HEK293T (cell line): ENCODE results near the gene PDZD2.

Source experiments
- CTCF ChIA-PET: fragments of 350-600 bp; formaldehyde crosslinking; extraction: SDS; loops from one replicate; lab custom pipeline; 2021; ENCODE audit warnings: antibody characterized with exemption, inconsistent platforms; lab: Yijun Ruan, JAX
- POLR2A ChIA-PET: fragments of 350-600 bp; formaldehyde crosslinking; extraction: SDS; loops from one replicate; lab custom pipeline; 2020; ENCODE audit warnings: antibody characterized with exemption, inconsistent platforms; lab: Yijun Ruan, JAX
- DNase-seq: peaks from one replicate; pipeline ENCODE4 v3.0.0; 2012; ENCODE audit warnings: mixed read lengths; ENCODE audit errors: extremely low spot score
- ARNT ChIP-seq: fragments of 450-650 bp; IDR thresholded peaks from 2 replicates; pipeline ENCODE4 v1.6.1; 2017; ENCODE audit warnings: mild to moderate bottlenecking
- BHLHE40 ChIP-seq: fragments of 450-650 bp; IDR thresholded peaks from 2 replicates; pipeline ENCODE4 v1.6.1; 2016; ENCODE audit warnings: mild to moderate bottlenecking, moderate library complexity, borderline replicate concordance
- CTBP1 ChIP-seq: fragments of 450-650 bp; IDR thresholded peaks from 2 replicates; pipeline ENCODE4 v1.6.1; 2016; ENCODE audit warnings: borderline replicate concordance
- ELF4 ChIP-seq: fragments of 450-650 bp; IDR thresholded peaks from 2 replicates; pipeline ENCODE4 v1.6.1; 2017; ENCODE audit warnings: antibody characterized with exemption
- FOXA1 ChIP-seq: fragments of 450-650 bp; IDR thresholded peaks from 2 replicates; pipeline ENCODE4 v1.6.1; 2016; ENCODE audit warnings: mild to moderate bottlenecking
- FOXK2 ChIP-seq: fragments of 450-650 bp; IDR thresholded peaks from 2 replicates; pipeline ENCODE4 v1.6.1; 2016; ENCODE audit warnings: mild to moderate bottlenecking
- FOXM1 ChIP-seq: fragments of 450-650 bp; IDR thresholded peaks from 2 replicates; pipeline ENCODE4 v1.6.1; 2017; ENCODE audit warnings: mild to moderate bottlenecking, borderline replicate concordance
- HDGF ChIP-seq: fragments of 450-650 bp; IDR thresholded peaks from 2 replicates; pipeline ENCODE4 v1.6.1; 2017; ENCODE audit warnings: antibody characterized with exemption, borderline replicate concordance
- L3MBTL2 ChIP-seq: fragments of 450-650 bp; conservative IDR thresholded peaks from 2 replicates; pipeline ENCODE4 v1.6.1; 2016; ENCODE audit warnings: mild to moderate bottlenecking
- LEF1 ChIP-seq: fragments of 450-650 bp; IDR thresholded peaks from 2 replicates; pipeline ENCODE4 v1.6.1; 2017; ENCODE audit warnings: mild to moderate bottlenecking, borderline replicate concordance
- NFRKB ChIP-seq: fragments of 450-650 bp; IDR thresholded peaks from 2 replicates; pipeline ENCODE4 v1.6.1; 2016; ENCODE audit warnings: mild to moderate bottlenecking, moderate library complexity
- PKNOX1 ChIP-seq: fragments of 450-650 bp; IDR thresholded peaks from 2 replicates; pipeline ENCODE4 v1.6.1; 2016
- SP1 ChIP-seq: fragments of 450-650 bp; IDR thresholded peaks from 2 replicates; pipeline ENCODE4 v1.6.1; 2017
- SUZ12 ChIP-seq: fragments of 450-650 bp; IDR thresholded peaks from 2 replicates; pipeline ENCODE4 v1.6.1; 2016; ENCODE audit warnings: mild to moderate bottlenecking
- TARDBP ChIP-seq: fragments of 450-650 bp; IDR thresholded peaks from 2 replicates; pipeline ENCODE4 v1.6.1; 2016
- ZNF384 ChIP-seq: fragments of 450-650 bp; IDR thresholded peaks from 2 replicates; pipeline ENCODE4 v1.6.1; 2016

Gene PDZD2

GRCh38 chr5:32155211-32155610 is 516.3 kb downstream of the PDZD2 start:
- TF ChIP-seq TARDBP (no peak), ZNF384 (no peak), FOXM1 (no peak), ARNT (no peak), FOXK2 (no peak), L3MBTL2 (no peak), SP1 (no peak), NFRKB (no peak), CTBP1 (no peak), LEF1 (no peak), SUZ12 (no peak), ELF4 (no peak), PKNOX1 (no peak), BHLHE40 (no peak), FOXA1 (no peak), HDGF (no peak)
- no peak for DNase-seq
- CTCF ChIA-PET = interaction anchor here (0.7 kb wide), 1 partner anchor 126 kb away, joined by 4 read pairs; no protein-coding TSS in a partner anchor
- POLR2A ChIA-PET = no interaction called here

DNA sequence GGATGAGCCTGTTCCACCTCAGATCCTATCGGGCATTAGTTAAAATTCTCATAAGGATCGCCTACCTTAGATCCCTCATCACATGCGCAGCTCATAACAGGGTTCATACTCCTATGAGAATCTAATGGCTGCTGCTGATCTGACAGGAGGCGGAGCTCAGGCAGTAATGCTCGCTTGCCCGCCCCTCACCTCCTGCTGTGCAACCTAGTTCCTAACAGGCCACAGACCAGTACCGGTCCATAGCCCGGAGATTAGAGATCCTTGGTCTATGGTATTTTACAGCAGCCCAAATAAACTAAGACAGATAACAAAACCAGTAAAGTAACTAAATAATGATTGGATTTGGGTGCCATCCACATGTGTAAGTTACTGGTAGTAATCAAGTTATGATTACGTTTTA is 517.7 kb downstream of the PDZD2 start:
- no peak for DNase-seq
- CTCF ChIA-PET = no interaction called here
- POLR2A ChIA-PET = no interaction called here
- no peak for TF ChIP-seq FOXM1
- no peak for TF ChIP-seq NFRKB
- no peak for TF ChIP-seq SP1
- no peak for TF ChIP-seq FOXA1
- TF ChIP-seq TARDBP = no peak
- TF ChIP-seq FOXK2 = no peak
- TF ChIP-seq L3MBTL2 = no peak
- no peak for TF ChIP-seq ELF4
- no peak for TF ChIP-seq PKNOX1
- TF ChIP-seq BHLHE40 = no peak
- TF ChIP-seq SUZ12 = no peak
- no peak for TF ChIP-seq CTBP1
- no peak for TF ChIP-seq LEF1
- TF ChIP-seq ZNF384 = no peak
- TF ChIP-seq HDGF = no peak
- TF ChIP-seq ARNT = no peak

- POLR2A ChIA-PET = no interaction called here
- no peak for TF ChIP-seq FOXM1
- TF ChIP-seq BHLHE40 = no peak
- no peak for TF ChIP-seq FOXK2
- no peak for TF ChIP-seq SUZ12
- TF ChIP-seq ELF4 = no peak
- no peak for DNase-seq
- CTCF ChIA-PET = no interaction called here
Observed at GRCh38 chr5:32157078-32157477, 518.1 kb downstream of the PDZD2 start.

GRCh38 chr5:32158679-32158975 is 519.7 kb downstream of the PDZD2 start:
- ChIA-PET POLR2A (interaction anchor here (1.6 kb wide), 1 partner anchor 16 kb away, joined by 4 read pairs; the partner anchor contains the start of gene GOLPH3), CTCF (interaction anchor here (0.6 kb wide), 1 partner anchor 106 kb away, joined by 3 read pairs; no protein-coding TSS in a partner anchor)
- TF ChIP-seq CTBP1 (no peak), L3MBTL2 (no peak), HDGF (no peak), ARNT (no peak), BHLHE40 (no peak), TARDBP (no peak), SUZ12 (no peak), LEF1 (no peak), ZNF384 (no peak)
- DNase-seq = no peak

GRCh38 chr5:32159328-32160072 is 520.6 kb downstream of the PDZD2 start:
- ChIA-PET CTCF (interaction anchor here (0.7 kb wide), 1 partner anchor 620 kb away, joined by 3 read pairs; no protein-coding TSS in a partner anchor), POLR2A (interaction anchor here (0.9 kb wide), 1 partner anchor 10 kb away, joined by 3 read pairs; no protein-coding TSS in a partner anchor)
- DNase-seq = no peak
- TF ChIP-seq ZNF384 (no peak), LEF1 (no peak), L3MBTL2 (no peak), FOXA1 (no peak), SP1 (no peak), ARNT (no peak), FOXK2 (no peak), SUZ12 (no peak), BHLHE40 (no peak), HDGF (no peak), PKNOX1 (no peak)

- CTCF ChIA-PET = no interaction called here
- no peak for TF ChIP-seq LEF1
- no peak for TF ChIP-seq SUZ12
- no peak for TF ChIP-seq ARNT
- no peak for TF ChIP-seq FOXM1
- no peak for DNase-seq
- POLR2A ChIA-PET = interaction anchor here (0.9 kb wide), 1 partner anchor 9 kb away, joined by 3 read pairs; no protein-coding TSS in a partner anchor
Observed at GRCh38 chr5:32160228-32160627, 521.3 kb downstream of the PDZD2 start.
